Liver (tissue), 9 donors: Measurements from ENCODE around the gene DNPH1. TPM values are rescaled to one million over a fixed set of nuclear protein-coding genes. Genes with fewer than 3 reads are reported as not detected.

Experiments used
- DNase-seq: peaks from one replicate; pipeline ENCODE4 v3.0.0-alpha.2; 2017; ENCODE audit warnings: low spot score
- H3K27ac ChIP-seq, 2 donors: one replicate each; pipeline ENCODE4 v1.7.0; 2013; ENCODE audit warnings: inconsistent platforms in 2 of 2, low read length in 2 of 2, control low read depth in 1 of 2, low read depth in 1 of 2, mild to moderate bottlenecking in 1 of 2
- H3K27me3 ChIP-seq, 4 donors: one replicate each; pipeline versions ENCODE4 v1.6.1 to v1.7.0; 2013; ENCODE audit warnings: low read length in 3 of 4, inconsistent platforms in 1 of 4, mild to moderate bottlenecking in 1 of 4, moderate library complexity in 1 of 4; ENCODE audit not compliant: control insufficient read depth in 4 of 4, insufficient read depth in 4 of 4
- H3K36me3 ChIP-seq, 4 donors: one replicate each; pipeline versions ENCODE4 v1.6.1 to v1.7.0; 2013; ENCODE audit warnings: low read length in 3 of 4, mild to moderate bottlenecking in 3 of 4, low read depth in 1 of 4, moderate library complexity in 1 of 4; ENCODE audit not compliant: control insufficient read depth in 4 of 4, insufficient read depth in 3 of 4
- H3K4me1 ChIP-seq, 4 donors: one replicate each; pipeline versions ENCODE4 v1.6.1 to v1.7.0; 2013; ENCODE audit warnings: low read length in 3 of 4, mild to moderate bottlenecking in 3 of 4, moderate library complexity in 1 of 4; ENCODE audit not compliant: control insufficient read depth in 4 of 4, insufficient read depth in 4 of 4
- H3K4me3 ChIP-seq, 3 donors: one replicate each; pipeline versions ENCODE4 v1.6.1 to v1.7.0; 2013; ENCODE audit warnings: low read length in 3 of 3, control low read depth in 1 of 3, low read depth in 1 of 3, mild to moderate bottlenecking in 1 of 3
- H3K9ac ChIP-seq, 2 donors: one replicate each; pipeline ENCODE4 v1.7.0; 2013; ENCODE audit warnings: low read length in 2 of 2, mild to moderate bottlenecking in 2 of 2, moderate library complexity in 2 of 2, control low read depth in 1 of 2, low read depth in 1 of 2
- H3K9me3 ChIP-seq, 4 donors: one replicate each; pipeline versions ENCODE4 v1.6.1 to v1.7.0; 2013; ENCODE audit warnings: low read length in 3 of 4; ENCODE audit not compliant: control insufficient read depth in 4 of 4
- CTCF ChIP-seq: fragments of 150-350 bp; IDR thresholded peaks from 2 replicates; pipeline ENCODE4 v1.5.1; 2017; ENCODE audit warnings: improper control_type of control experiment, low read depth, low read length; ENCODE audit not compliant: missing input control
- EGR1 ChIP-seq, 2 donors: IDR thresholded peaks; 2 replicates each; pipeline ENCODE4 v1.6.1; 2016 to 2018; ENCODE audit warnings: antibody characterized with exemption in 2 of 2, low read depth in 2 of 2
- FOXA1 ChIP-seq: IDR thresholded peaks from 2 replicates; pipeline ENCODE4 v1.6.1; 2016; ENCODE audit warnings: antibody characterized with exemption
- GABPA ChIP-seq, 2 donors: IDR thresholded peaks in 1 of 2; conservative IDR thresholded peaks in 1 of 2; 2 replicates each; pipeline ENCODE4 v1.6.1; 2016; ENCODE audit warnings: antibody characterized with exemption in 2 of 2, mild to moderate bottlenecking in 1 of 2, moderate library complexity in 1 of 2
- HNF4A ChIP-seq, 2 donors: conservative IDR thresholded peaks; 2 replicates each; pipeline ENCODE4 v1.6.1; 2016; ENCODE audit warnings: antibody characterized with exemption in 2 of 2, mild to moderate bottlenecking in 2 of 2
- HNF4G ChIP-seq: IDR thresholded peaks from 2 replicates; pipeline ENCODE4 v1.6.1; 2016; ENCODE audit warnings: antibody characterized with exemption
- JUND ChIP-seq, 2 donors: IDR thresholded peaks; 2 replicates each; pipeline ENCODE4 v1.6.1; 2016; ENCODE audit warnings: antibody characterized with exemption in 2 of 2
- MAX ChIP-seq: IDR thresholded peaks from 2 replicates; pipeline ENCODE4 v1.6.1; 2016; ENCODE audit warnings: antibody characterized with exemption
- RAD21 ChIP-seq, 2 donors: IDR thresholded peaks; 2 replicates each; pipeline ENCODE4 v1.6.1; 2016; ENCODE audit warnings: antibody characterized with exemption in 2 of 2, mild to moderate bottlenecking in 2 of 2
- RXRA ChIP-seq, 2 donors: IDR thresholded peaks; 2 replicates each; pipeline ENCODE4 v1.6.1; 2017 to 2018; ENCODE audit warnings: antibody characterized with exemption in 2 of 2, mild to moderate bottlenecking in 1 of 2
- SP1 ChIP-seq: IDR thresholded peaks from 2 replicates; pipeline ENCODE4 v1.6.1; 2018; ENCODE audit warnings: antibody characterized with exemption, mild to moderate bottlenecking
- TAF1 ChIP-seq: conservative IDR thresholded peaks from 2 replicates; pipeline ENCODE4 v1.6.1; 2016; ENCODE audit warnings: antibody characterized with exemption, mild to moderate bottlenecking
- YY1 ChIP-seq: IDR thresholded peaks from 2 replicates; pipeline ENCODE4 v1.6.1; 2016; ENCODE audit warnings: antibody characterized with exemption, mild to moderate bottlenecking
- WGBS: extraction: QIAGEN DNeasy Blood & Tissue Kit; methylation state at CpG from one replicate; pipeline ENCODE4 v1.1.7; 2013; 5-methylcytosine and 5-hydroxymethylcytosine counted together
- polyA plus RNA-seq, 2 donors: library from polyadenylated mRNA; stranded (reverse) in 1 of 2; unstranded in 1 of 2; fragments of 200-250 nt in 1 of 2; fragments of >200 nt in 1 of 2; fragmentation: Nextera tagmentation in 1 of 2; extraction: Ambion mirVana in 1 of 2; gene quantifications; one replicate each; pipeline versions ENCODE4 v1.2.1 to v1.2.3, GENCODE V29; 2013 to 2015
- total RNA-seq, 2 donors: library from RNA; depleted of rRNA; stranded (reverse); fragments of >200 nt; gene quantifications; one replicate each; pipeline ENCODE4 v1.2.3, GENCODE V29; 2014
- TF ChIP-seq, protein P1 (sequence below): IDR thresholded peaks from 2 replicates; pipeline ENCODE4 v1.6.1; 2016; ENCODE audit warnings: antibody characterized with exemption
- TF ChIP-seq, protein P2 (sequence below): IDR thresholded peaks from 2 replicates; pipeline ENCODE4 v1.6.1; 2016; ENCODE audit warnings: antibody characterized with exemption, mild to moderate bottlenecking
- donor health status: healthy.
- donor health status: healthy.
- donor health status: healthy.
- donor health status: healthy.
- donor health status: healthy.

Gene DNPH1
- total and polyA plus RNA-seq, 4 donors: 53.2 to 195 (median 103) TPM

GRCh38 chr6:43256670-43257366, 27.5 kb upstream of the DNPH1 start:
- WGBS: 90% methylated on average over 9 of the region's 9 CpGs
- Histone ChIP-seq H3K4me1 (no peaks in the 10 kb centered on the region), H3K9me3 (no peaks in the 10 kb centered on the region), H3K4me3 (no peak overlapping the region), H3K27me3 (no peaks in the 10 kb centered on the region), H3K9ac (no peak overlapping the region), H3K27ac (no peak overlapping the region), H3K36me3 (no peaks in the 10 kb centered on the region)
- no peak for TF ChIP-seq RAD21 (IDR thresholded peaks at IDR 0.05)
- no peak for TF ChIP-seq HNF4A (conservative IDR thresholded peaks at IDR 0.05)
- TF ChIP-seq, protein P1, sequence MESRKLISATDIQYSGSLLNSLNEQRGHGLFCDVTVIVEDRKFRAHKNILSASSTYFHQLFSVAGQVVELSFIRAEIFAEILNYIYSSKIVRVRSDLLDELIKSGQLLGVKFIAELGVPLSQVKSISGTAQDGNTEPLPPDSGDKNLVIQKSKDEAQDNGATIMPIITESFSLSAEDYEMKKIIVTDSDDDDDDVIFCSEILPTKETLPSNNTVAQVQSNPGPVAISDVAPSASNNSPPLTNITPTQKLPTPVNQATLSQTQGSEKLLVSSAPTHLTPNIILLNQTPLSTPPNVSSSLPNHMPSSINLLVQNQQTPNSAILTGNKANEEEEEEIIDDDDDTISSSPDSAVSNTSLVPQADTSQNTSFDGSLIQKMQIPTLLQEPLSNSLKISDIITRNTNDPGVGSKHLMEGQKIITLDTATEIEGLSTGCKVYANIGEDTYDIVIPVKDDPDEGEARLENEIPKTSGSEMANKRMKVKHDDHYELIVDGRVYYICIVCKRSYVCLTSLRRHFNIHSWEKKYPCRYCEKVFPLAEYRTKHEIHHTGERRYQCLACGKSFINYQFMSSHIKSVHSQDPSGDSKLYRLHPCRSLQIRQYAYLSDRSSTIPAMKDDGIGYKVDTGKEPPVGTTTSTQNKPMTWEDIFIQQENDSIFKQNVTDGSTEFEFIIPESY: no peak
- TF ChIP-seq FOXA1: no peak
- no peak for TF ChIP-seq RXRA (IDR thresholded peaks at IDR 0.05)
- no peak for TF ChIP-seq SP1
- no peak for TF ChIP-seq YY1
- no peak for DNase-seq

GRCh38 chr6:43255408-43256054, 26.2 kb upstream of the DNPH1 start:
- Histone ChIP-seq H3K27ac (no peak overlapping the region), H3K36me3 (no peaks in the 10 kb centered on the region), H3K4me3 (no peak overlapping the region), H3K4me1 (no peaks in the 10 kb centered on the region), H3K9ac (no peak overlapping the region), H3K27me3 (no peaks in the 10 kb centered on the region), H3K9me3 (no peaks in the 10 kb centered on the region)
- TF ChIP-seq, protein P1: no peak
- no peak for TF ChIP-seq SP1
- TF ChIP-seq GABPA (IDR thresholded peaks at IDR 0.05 in 1 of 2, conservative IDR thresholded peaks at IDR 0.05 in 1 of 2): no peak
- 81% methylated on average over 11 of the region's 11 CpGs for WGBS
- DNase-seq: no peak

GRCh38 chr6:43254846-43255245, 25.6 kb upstream of the DNPH1 start:
- WGBS: 86% methylated on average over 11 of the region's 11 CpGs
- no peaks in the 10 kb centered on the region for H3K4me1 ChIP-seq
- DNase-seq: no peak
- H3K9me3 ChIP-seq: no peaks in the 10 kb centered on the region
- no peak for TF ChIP-seq MAX
- TF ChIP-seq RAD21 (IDR thresholded peaks at IDR 0.05): no peak
- no peak for TF ChIP-seq EGR1 (IDR thresholded peaks at IDR 0.05; ENCODE audit: low read depth in 2 of 2)
- no peak for TF ChIP-seq CTCF
- TF ChIP-seq HNF4G: no peak
- TF ChIP-seq, protein P2, sequence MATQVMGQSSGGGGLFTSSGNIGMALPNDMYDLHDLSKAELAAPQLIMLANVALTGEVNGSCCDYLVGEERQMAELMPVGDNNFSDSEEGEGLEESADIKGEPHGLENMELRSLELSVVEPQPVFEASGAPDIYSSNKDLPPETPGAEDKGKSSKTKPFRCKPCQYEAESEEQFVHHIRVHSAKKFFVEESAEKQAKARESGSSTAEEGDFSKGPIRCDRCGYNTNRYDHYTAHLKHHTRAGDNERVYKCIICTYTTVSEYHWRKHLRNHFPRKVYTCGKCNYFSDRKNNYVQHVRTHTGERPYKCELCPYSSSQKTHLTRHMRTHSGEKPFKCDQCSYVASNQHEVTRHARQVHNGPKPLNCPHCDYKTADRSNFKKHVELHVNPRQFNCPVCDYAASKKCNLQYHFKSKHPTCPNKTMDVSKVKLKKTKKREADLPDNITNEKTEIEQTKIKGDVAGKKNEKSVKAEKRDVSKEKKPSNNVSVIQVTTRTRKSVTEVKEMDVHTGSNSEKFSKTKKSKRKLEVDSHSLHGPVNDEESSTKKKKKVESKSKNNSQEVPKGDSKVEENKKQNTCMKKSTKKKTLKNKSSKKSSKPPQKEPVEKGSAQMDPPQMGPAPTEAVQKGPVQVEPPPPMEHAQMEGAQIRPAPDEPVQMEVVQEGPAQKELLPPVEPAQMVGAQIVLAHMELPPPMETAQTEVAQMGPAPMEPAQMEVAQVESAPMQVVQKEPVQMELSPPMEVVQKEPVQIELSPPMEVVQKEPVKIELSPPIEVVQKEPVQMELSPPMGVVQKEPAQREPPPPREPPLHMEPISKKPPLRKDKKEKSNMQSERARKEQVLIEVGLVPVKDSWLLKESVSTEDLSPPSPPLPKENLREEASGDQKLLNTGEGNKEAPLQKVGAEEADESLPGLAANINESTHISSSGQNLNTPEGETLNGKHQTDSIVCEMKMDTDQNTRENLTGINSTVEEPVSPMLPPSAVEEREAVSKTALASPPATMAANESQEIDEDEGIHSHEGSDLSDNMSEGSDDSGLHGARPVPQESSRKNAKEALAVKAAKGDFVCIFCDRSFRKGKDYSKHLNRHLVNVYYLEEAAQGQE: no peak
- TF ChIP-seq GABPA (IDR thresholded peaks at IDR 0.05 in 1 of 2, conservative IDR thresholded peaks at IDR 0.05 in 1 of 2): no peak
- TF ChIP-seq TAF1: no peak
- TF ChIP-seq JUND (IDR thresholded peaks at IDR 0.05): no peak
- TF ChIP-seq HNF4A (conservative IDR thresholded peaks at IDR 0.05): no peak
- H3K27me3 ChIP-seq: no peaks in the 10 kb centered on the region
- no peak overlapping the region for H3K4me3 ChIP-seq
- H3K9ac ChIP-seq: no peak overlapping the region
- no peak overlapping the region for H3K27ac ChIP-seq
- H3K36me3 ChIP-seq: no peaks in the 10 kb centered on the region
